ENCODE data around the gene BBS9.

GRCh38 chr7:33448035-33448434 lies 318.7 kb downstream of the BBS9 start:
- no peak for TF ChIP-seq CTCF (IDR thresholded peaks at IDR 0.05; ENCODE audit: low read depth, low read length)
- no peak for TF ChIP-seq EZH2phosphoT487 (IDR thresholded peaks at IDR 0.05; ENCODE audit: low read depth)

Measured in OCI-LY3 (cell line).